Epidermal melanocyte (primary cell): ENCODE results near the gene SH2D1B.

Source experiments
- DNase-seq: peaks from one replicate; pipeline ENCODE4 v3.0.0; 2011; ENCODE audit warnings: low spot score; ENCODE audit not compliant: insufficient read length

SH2D1B gene

DNA sequence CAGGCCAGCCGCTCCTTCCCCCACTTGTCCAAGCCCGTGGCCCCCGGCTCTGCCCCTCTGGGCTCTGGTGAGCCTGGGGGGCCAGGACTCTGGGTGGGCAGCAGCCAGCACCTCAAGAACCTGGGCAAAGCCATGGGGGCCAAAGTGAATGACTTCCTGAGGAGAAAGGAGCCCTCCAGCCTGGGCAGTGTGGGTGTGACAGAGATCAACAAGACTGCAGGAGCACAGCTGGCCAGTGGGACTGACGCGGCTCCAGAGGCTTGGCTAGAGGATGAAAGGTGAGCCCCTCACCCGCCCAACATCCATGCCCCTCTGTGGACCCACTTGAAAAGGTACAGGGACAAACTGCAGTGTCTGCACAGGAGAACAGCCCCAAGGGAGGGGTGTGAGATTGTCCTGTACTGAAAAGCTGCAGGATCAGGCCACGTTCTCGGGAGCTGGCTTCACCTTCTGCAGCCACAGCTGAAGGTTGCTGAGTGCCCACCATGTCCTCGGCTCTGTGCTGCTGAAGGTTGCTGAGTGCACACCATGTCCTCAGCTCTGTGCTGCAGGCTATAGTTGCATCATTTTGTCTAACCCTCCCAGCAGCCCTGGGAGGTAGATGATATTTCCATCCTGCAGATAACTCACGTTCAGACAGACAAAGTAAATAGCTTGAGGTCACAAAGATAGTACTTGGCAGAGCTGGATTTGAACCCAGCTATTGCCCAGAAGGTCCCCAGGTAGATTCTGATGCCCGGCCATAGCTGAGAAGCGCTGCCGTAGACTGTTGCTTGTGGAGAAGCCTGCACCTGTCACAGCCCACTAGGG lies 29.8 kb downstream of the SH2D1B start:
- DNase-seq = peak; percentile 14

DNA sequence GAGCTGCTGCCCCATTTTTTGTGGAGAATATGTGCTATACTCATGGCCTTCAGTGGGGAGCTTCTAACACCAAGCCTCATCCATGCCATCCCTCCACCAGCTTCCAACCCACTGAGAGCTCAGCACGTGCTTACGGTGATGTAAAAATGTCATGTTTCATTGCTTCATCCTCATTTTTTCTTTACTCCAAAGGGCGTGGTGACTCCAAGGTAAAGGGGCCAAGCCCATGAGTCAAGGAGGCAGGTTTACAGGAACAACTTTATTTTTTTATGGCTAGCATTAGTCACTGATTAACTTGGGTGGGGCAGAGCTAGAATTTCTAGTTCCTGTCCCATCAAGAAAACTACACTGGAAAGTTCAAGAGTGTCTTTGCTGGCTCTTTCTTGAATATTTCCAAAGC lies 30.6 kb downstream of the SH2D1B start, which contains the start of gene C1orf226:
Gene C1orf226 (plus strand): TSS at position 346 of the 400 bp plus-strand sequence. CDS start 174 bp downstream, outside the sequence.
- no peak for DNase-seq

DNA sequence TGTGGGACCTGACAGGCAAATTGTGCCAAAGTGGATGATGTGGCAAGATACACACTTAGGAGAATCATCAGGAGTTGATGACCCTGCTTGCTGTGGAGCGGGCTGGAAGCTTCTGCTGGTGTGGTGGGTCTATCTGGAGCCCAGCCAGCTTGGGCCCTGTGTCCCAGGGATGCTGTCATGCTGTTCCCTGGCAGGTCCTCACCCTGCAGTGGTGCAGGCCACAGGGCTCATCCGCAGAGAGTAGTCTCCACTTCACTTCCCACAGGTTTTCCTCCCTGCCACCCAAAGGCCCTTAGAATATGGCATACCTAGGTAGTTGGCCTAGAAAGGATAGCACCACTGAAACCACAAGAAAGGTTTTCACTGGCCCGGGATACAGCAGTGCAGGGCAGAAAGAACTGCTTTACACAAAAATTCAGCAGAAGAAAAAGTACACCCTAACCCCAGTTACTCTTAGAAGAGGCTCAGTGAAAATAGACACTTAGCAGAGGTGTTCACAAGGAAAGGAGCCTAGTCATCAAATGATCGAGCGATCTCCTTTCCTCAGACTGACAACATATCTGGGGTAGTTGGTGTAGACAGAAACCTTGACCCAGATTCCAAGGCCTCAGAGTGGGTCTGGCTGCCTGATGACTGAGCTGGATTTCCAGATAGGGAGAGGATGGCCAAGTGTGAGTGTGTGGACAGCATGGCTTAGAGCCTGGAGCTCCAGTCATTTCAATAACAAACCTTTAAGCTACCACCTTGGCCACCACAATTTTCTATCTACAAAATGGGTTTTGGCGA lies 31.7 kb downstream of the SH2D1B start:
- no peak for DNase-seq

DNA sequence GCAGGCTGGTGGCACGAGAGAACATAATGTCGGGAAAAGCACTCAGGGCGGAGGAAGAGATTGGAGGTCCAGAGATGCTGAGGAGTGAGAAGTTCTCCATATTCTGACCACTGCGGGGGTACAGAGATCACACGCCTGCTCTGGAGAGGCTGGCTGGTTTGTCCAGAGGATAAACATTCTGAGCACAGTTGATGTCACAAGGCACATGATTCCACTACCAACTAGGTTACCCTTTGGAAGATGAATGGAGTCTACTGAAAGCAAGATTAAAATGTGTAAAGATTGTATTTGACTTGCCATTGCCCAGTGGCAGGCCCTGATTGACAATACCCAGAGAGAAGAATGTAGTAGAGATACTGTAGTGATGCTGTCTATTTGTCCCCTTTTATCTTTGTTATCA lies 35.2 kb downstream of the SH2D1B start, which contains the start of gene SPATA46:
Gene SPATA46 (minus strand): TSS at position 164 of the 400 bp plus-strand sequence. CDS start 64 bp downstream, at position 100.
- no peak for DNase-seq

DNA sequence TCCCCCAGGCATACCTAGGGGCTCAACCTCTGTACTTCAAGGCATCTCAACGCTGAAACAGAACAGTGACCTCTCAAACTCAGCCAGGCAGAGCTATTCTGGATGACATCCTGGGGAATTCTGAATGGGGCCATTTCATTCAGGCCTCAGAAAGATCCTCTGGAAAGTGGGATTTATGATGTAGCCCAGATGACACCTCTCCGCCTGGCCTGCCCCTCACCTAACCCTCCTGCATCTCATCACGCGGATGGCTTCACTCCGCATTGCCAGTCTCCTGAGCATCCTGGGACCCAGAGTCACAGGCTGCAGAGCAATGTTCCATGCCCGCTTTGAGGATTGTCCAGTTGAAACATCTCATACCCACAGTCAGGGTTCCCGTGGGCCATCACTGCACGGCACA lies 36.5 kb downstream of the SH2D1B start:
- DNase-seq = no peak

DNA sequence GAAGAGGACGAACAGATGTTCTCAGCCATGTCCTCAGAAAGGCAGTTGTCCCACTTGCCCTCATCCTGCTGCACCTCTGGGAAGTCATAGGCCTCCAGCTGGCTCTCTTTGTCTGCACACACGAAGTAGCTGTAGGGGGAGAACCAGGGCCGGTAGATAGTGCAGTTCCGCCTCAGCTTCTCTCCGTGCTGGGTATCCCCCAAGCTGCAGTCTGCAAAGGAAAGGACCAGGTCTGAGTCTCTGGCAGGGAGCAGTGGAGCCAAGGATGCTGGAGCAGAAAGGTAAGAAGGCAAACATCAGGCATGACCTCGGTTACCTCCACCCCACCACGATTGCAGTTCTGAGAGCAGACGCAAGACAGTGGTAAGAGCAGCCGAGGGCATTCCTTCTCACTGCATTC lies 37.5 kb downstream of the SH2D1B start:
- DNase-seq = no peak

DNA sequence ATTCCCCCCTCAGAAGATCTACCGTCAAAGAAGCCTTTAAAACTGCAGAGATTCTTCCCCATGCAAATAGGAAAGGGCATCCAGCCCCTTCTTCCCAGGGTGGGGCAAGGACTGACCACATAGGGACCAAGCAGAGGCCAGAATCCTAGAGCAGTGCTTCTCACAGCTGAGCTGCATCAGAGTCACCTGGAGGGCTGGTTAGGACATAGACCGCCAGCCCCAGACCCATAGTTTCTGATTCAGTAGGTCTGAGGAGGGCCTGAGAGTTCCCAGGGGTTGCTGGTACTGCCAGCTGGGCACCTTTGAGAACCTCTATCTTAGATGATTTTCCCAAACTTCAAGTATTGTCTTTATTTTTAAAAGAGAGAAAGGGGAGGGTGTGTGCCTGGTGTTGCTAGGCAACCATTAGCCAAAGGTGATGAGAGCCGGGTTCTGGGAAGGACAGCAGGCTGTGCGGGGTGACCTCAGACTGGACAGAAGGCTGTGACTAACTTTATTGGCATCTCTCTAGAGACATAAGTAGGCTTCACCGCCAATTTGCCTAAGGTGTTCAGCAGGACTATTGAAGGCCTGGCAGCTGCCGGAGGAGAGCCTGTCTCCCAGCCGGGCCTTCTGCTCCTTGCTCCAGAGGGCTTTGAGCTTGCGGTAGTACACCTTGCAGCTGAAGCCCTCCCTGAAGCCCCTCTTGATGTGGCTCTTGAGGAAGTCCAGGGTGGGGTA lies 38.2 kb downstream of the SH2D1B start:
- DNase-seq = no peak

DNA sequence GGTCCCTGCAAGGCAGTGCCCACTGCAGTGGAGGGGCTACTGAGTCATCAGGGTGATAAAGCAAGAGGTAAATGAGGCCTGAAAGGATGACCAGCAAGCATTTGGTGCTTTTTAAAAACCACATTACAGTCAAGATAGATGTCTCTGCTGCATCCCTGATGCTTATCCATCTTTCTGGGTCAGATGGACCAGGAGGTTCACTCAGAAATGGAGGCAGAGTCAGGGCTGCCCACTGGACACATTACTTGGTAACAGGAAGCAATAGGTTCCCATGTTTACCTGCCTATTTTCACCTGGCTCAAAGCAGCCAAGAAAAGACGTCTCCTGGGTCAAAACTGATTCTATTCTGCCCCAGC lies 38.9 kb downstream of the SH2D1B start:
- DNase-seq = no peak

DNA sequence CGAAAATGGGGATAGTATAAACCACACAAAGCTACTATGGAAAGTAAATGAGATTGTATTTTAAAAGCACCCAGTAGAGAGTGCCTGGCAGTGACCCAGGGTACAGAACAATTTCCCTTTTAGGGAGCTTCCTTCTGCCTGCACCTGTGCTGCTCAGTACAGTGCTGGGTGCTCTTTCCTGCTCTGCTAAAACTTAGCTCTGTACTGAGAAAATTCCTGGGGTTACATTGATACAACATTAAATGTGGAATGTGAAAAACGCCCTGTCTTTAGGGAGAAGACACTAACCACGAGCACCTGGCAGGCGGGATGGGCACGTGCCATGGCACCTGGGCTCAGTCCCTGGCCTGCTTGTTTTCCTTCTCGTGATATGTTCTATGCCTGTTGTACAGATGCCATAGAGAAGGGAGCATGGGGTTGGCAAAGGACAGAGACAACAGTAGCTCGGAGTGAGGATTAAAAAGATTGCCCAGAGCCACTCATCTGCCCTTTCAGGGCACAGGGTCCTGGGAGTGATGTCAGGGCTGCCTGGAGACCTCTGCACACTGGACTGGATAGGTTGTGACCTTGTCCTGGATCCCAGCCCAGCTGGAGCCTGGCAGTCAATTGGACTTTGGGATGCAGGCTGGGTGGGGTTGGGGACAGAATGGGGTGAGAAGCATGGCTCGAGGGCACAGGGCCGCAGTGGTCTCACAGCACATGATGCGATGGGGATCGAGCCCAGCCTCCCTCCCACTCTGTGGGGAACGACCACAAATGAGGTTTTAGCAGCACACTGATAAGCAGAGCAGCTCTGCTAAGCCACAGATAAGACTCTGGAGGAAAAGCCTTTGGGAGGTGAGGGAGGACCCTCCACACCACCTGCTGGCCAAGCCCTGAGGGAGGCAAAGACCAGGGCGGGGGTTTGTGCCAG lies 39.5 kb downstream of the SH2D1B start:
- DNase-seq = no peak

DNA sequence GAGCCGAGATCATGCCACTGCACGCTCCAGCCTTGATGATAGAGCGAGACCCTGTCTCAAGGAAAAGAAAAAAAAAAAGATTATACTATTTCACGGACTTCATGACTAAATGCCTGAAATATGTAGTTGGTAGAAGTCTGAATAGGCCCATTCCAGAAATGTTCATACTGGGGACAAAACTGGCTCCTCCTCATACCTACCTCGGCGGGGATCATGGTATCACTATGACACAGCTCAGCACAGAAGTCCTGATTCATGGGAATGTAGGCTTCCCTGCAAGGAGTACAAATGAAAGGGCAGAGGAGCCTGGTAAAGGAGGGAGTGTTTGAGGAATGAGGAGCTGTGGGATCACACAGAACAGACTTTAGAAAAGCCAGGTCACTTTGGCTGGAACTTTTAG lies 40.3 kb downstream of the SH2D1B start:
- no peak for DNase-seq

DNA sequence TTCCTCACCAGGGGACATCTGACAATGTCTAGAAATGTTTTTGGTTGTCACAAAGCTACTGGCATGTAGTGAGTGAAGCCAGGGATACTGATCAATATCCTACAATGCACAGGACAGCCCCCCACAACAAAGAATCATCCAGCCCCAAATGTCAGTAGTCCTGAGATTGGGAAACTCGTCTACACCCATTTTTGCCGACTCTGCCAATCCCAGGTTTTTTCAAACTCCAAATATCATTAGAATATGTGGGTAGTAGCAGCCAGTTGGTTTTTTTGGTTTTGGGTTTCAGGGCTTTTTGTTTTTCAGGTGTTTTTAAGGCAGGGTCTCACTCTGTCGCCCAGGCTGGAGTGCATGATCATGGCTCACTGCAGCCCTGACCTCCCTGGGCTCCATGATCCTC lies 41.2 kb downstream of the SH2D1B start:
- DNase-seq = no peak

DNA sequence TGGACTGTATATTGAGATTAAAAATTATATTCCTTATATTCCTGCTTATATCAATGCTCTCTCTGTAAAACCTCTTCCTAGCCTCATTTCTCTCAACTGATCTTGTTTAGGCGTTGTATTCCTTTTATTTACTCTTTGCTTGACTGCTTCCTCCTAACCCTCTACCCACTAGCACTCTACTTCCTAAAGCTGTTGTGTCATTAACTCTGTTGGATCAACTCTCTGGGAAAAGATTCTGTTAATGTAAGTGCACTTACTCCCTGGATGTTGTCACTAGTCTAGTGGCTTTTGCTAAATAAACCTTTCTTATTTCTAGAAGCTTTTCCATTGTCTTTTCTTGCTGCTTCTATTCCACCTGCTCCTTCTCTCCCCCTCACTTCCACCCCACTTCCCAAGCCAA lies 41.8 kb downstream of the SH2D1B start:
- no peak for DNase-seq

DNA sequence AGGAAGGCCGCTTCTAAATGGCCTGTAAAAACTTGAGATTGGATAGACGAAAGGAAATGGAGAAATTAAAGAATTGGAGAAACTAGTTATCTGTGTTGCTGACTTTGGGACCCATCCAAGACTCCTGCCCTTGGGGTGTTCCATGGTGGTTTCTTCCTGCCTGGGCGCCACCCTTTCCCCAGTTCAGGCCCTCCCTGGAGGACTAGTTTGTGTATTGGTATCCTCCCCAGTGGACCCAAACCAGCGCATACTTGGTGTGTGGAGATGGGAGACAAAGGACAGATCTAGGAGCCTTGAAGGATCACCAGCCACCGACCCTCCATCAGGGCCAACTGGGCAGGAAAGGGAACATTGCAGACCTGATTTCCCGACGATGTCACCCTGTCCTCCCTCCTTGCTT lies 42.4 kb downstream of the SH2D1B start:
- no peak for DNase-seq

DNA sequence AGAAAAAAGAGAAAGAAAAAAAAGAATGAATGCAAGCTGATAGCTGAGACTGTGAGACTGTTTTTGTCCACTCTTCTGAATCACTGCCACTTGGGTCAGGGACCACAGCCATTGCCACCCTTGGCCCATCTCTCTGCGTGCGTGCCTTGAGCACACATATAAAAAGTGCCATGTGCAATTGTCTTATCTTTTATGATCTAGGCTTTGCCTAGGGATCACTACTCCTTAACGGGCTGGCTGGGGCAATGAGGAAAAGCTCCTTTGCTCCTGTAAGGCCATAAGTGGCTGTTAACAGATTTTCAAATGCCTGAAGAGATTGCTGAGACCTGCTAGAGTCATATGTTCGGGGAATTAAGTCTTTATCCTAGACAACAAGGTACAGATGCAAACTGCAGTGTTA lies 43.5 kb downstream of the SH2D1B start:
- no peak for DNase-seq

DNA sequence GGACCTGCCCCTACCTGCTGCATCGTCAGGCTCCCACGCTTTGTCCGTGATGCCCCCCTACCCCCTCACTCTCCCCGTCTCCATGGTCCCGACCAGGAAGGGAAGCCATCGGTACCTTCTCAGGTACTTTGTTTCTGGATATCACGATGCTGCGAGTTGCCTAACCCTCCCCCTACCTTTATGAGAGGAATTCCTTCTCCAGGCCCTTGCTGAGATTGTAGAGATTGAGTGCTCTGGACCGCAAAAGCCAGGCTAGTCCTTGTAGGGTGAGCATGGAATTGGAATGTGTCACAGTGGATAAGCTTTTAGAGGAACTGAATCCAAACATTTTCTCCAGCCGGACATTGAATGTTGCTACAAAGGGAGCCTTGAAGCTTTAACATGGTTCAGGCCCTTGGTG lies 44.2 kb downstream of the SH2D1B start:
- no peak for DNase-seq

DNA sequence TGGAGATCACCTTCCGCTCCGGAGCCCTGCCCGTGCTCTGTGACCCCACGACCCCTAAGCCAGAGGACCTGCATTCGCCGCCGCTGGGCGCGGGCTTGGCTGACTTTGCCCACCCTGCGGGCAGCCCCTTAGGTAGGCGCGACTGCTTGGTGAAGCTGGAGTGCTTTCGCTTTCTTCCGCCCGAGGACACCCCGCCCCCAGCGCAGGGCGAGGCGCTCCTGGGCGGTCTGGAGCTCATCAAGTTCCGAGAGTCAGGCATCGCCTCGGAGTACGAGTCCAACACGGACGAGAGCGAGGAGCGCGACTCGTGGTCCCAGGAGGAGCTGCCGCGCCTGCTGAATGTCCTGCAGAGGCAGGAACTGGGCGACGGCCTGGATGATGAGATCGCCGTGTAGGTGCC lies 44.9 kb downstream of the SH2D1B start:
- DNase-seq = no peak

DNA sequence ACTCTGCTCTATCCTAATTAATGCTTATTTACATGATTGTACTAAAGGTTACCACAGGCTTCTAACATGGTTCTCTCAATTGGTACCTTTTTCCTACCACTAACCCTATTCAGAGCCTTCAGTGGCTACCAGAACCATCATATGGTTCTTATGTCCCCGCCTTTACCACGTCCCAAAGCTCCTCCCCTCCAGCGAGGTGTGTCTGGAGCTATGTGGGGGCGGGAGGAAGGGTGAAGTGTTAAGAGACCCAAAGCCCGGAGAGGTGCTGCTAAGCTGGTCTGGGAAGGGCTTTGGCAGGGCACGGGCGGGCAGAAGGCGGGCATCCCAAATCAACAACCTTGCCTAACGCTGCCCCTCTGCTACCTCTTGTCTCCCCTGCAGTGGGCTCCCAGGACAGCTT lies 45.3 kb downstream of the SH2D1B start:
- DNase-seq = no peak

DNA sequence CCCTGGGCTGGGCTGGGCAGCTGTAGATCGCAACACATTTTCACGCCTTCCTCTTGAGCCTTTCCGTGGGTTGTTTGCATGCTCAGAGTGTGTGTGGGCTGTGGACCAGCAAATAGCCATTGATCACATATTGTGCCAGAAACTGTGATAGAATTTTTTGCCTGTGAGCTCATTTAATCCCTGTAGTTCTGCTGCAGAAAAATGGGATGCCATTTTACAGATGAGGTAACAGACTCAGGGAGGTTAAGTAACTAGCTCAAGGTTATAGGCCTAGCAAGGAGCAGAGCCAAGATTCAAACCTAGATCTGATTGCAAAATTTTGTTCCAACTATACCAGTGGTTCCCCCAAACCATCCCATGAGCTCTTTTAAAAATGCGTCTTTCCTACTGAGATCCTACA lies 45.8 kb downstream of the SH2D1B start:
- no peak for DNase-seq

DNA sequence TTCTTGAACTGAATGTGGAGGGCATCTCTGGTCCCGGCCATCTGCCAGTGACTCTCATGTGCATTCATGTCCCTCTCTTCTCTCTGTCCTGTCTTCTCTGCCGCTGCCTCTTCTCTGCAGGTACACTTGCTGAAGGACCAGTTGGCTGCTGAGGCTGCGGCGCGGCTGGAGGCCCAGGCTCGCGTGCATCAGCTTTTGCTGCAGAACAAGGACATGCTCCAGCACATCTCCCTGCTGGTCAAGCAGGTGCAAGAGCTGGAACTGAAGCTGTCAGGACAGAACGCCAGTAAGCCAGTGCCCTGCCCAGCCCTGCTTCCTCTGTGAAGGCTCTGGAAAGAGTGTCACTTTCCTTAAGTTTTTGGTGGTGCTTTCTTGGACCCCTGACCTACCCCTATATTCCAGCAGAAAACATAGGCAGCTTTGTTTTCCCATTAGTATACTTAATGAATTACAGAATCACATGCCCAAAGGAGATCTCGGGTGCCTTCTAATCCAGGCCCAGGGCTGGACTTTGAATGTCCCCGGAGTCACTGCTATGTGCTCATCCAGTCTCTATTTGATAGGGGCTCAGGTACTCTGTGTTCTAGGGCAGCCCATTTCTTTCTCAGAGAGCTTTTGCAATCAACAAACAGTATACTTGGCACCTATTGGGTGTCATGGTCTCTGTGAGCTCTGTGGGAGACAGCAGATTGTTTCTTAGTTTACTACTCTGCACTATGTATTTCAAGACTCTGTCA lies 46.5 kb downstream of the SH2D1B start:
- no peak for DNase-seq

DNA sequence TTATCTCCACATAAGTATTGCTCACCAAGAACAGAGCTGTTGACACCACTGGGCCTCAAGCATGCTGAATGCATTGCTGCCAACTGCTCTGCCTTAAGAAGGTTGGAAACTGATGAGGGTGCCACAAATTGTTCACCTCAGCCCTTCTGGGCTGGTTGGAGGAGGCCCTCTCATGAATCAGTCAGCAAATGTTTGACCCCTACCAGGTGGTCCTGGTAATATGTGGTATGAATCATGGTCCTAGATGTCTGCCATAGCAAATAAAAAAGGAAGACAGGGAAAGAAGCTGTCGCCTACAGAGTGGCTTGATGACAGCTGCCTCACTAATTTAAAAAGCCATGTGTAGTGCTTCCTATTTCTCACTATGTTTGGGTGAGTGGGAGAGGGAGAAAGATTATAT lies 47.4 kb downstream of the SH2D1B start:
- no peak for DNase-seq
